IMR-90 (cell line): Measurements from ENCODE around the gene KYNU. TPM values are rescaled to one million over a fixed set of nuclear protein-coding genes. Genes with fewer than 3 reads are reported as not detected.

Experiments used
- ATAC-seq: fragments of 200-7000 bp; cut with Tn5 transposase; 2 replicates; pipeline ENCODE4 v1.9.1; 2020; ENCODE audit warnings: low read depth, mild to moderate bottlenecking, moderate library complexity
- BruUV-seq: library from RNA; stranded (reverse); fragments of 400-500 nt; replicated peaks from 2 replicates; lab custom pipeline; 2021; lab: Mats Ljungman, UMichigan
- CTCF ChIA-PET: fragments of 300-600 bp; formaldehyde crosslinking; extraction: SDS; loops from one replicate; lab custom pipeline; 2021; ENCODE audit warnings: antibody characterized with exemption; lab: Yijun Ruan, JAX
- POLR2A ChIA-PET: fragments of 300-600 bp; sonication (Branson Sonifier 250); formaldehyde crosslinking; loops from one replicate; lab custom pipeline; 2022; ENCODE audit warnings: antibody characterized with exemption; ENCODE audit not compliant: unreplicated experiment; lab: Charles Lee
- DNase-seq: peaks from one replicate; pipeline ENCODE4 v3.0.0; 2013
- H2AFZ ChIP-seq: replicated peaks from 2 replicates; pipeline ENCODE3; 2013; ENCODE audit warnings: low read length, mild to moderate bottlenecking; ENCODE audit not compliant: poor library complexity
- H2AK5ac ChIP-seq: 2 replicates; pipeline ENCODE4 v1.6.1; 2013; ENCODE audit warnings: low read depth, low read length, inconsistent platforms
- H2AK9ac ChIP-seq: replicated peaks from 2 replicates; pipeline ENCODE3; 2013; ENCODE audit warnings: mild to moderate bottlenecking, low read depth, low read length, moderate library complexity; ENCODE audit not compliant: poor library complexity
- H2BK120ac ChIP-seq: 2 replicates; pipeline ENCODE4 v1.6.1; 2013; ENCODE audit warnings: low read depth, low read length, inconsistent platforms
- H2BK15ac ChIP-seq: 3 replicates; pipeline ENCODE4 v1.6.1; 2013; ENCODE audit warnings: low read depth, low read length, inconsistent platforms
- H2BK20ac ChIP-seq: 2 replicates; pipeline ENCODE4 v1.6.1; 2013; ENCODE audit warnings: low read depth, mild to moderate bottlenecking, inconsistent platforms, low read length, moderate library complexity
- H2BK5ac ChIP-seq: 2 replicates; pipeline ENCODE4 v1.6.1; 2013; ENCODE audit warnings: mild to moderate bottlenecking, low read depth, low read length, inconsistent platforms; ENCODE audit not compliant: poor library complexity, severe bottlenecking
- H3K14ac ChIP-seq: replicated peaks from 2 replicates; pipeline ENCODE4 v1.6.1; 2013; ENCODE audit warnings: low read depth, low read length, inconsistent platforms
- H3K18ac ChIP-seq: 2 replicates; pipeline ENCODE4 v1.6.1; 2013; ENCODE audit warnings: low read depth, low read length, control low read depth
- H3K23ac ChIP-seq: 2 replicates; pipeline ENCODE4 v1.6.1; 2013; ENCODE audit warnings: low read depth, low read length, inconsistent platforms
- H3K27ac ChIP-seq: 2 replicates; pipeline ENCODE4 v1.5.1; 2013; ENCODE audit warnings: mild to moderate bottlenecking, control low read depth, low read length; ENCODE audit not compliant: insufficient read depth
- H3K27me3 ChIP-seq: 2 replicates; pipeline ENCODE4 v1.6.1; 2013; ENCODE audit warnings: low read length; ENCODE audit not compliant: control insufficient read depth, insufficient read depth
- H3K36me3 ChIP-seq: 2 replicates; pipeline ENCODE4 v1.6.1; 2013; ENCODE audit warnings: low read length, mixed read lengths; ENCODE audit not compliant: control insufficient read depth, insufficient read depth
- H3K4ac ChIP-seq: 2 replicates; pipeline ENCODE4 v1.6.1; 2013; ENCODE audit warnings: low read depth, low read length, inconsistent platforms
- H3K4me1 ChIP-seq: 2 replicates; pipeline ENCODE4 v1.6.1; 2013; ENCODE audit warnings: low read length, mixed read lengths; ENCODE audit not compliant: control insufficient read depth, insufficient read depth
- H3K4me2 ChIP-seq: 2 replicates; pipeline ENCODE4 v1.6.1; 2013; ENCODE audit warnings: low read depth, mild to moderate bottlenecking, control low read depth, low read length, moderate library complexity
- H3K4me3 ChIP-seq: 2 replicates; pipeline ENCODE4 v1.5.1; 2013; ENCODE audit warnings: low read depth, mild to moderate bottlenecking, control low read depth, low read length, moderate library complexity; ENCODE audit not compliant: insufficient read depth
- H3K56ac ChIP-seq: 2 replicates; pipeline ENCODE4 v1.6.1; 2013; ENCODE audit warnings: low read length, inconsistent platforms; ENCODE audit not compliant: insufficient read depth; ENCODE audit errors: extremely low read depth
- H3K79me1 ChIP-seq, 2 experiments: 2 replicates each; pipeline ENCODE4 v1.6.1; 2013; ENCODE audit warnings: low read length in 2 of 2, inconsistent platforms in 1 of 2, low read depth in 1 of 2
- H3K9ac ChIP-seq: 2 replicates; pipeline ENCODE4 v1.6.1; 2013; ENCODE audit warnings: low read depth, low read length, control low read depth
- H3K9me1 ChIP-seq: 2 replicates; pipeline ENCODE4 v1.6.1; 2013; ENCODE audit warnings: low read length, inconsistent platforms; ENCODE audit not compliant: insufficient read depth
- H3K9me3 ChIP-seq: 2 replicates; pipeline ENCODE4 v1.6.1; 2013; ENCODE audit warnings: low read length; ENCODE audit not compliant: control insufficient read depth, insufficient read depth
- H4K20me1 ChIP-seq: 2 replicates; pipeline ENCODE4 v1.6.1; 2013; ENCODE audit warnings: low read length, inconsistent platforms; ENCODE audit not compliant: insufficient read depth
- H4K5ac ChIP-seq: 2 replicates; pipeline ENCODE4 v1.6.1; 2013; ENCODE audit warnings: mild to moderate bottlenecking, low read depth, low read length, control low read depth
- H4K8ac ChIP-seq, 2 experiments: 2 replicates each; pipeline ENCODE4 v1.6.1; 2013; ENCODE audit warnings: low read depth in 2 of 2, low read length in 2 of 2, control low read depth in 1 of 2, inconsistent platforms in 1 of 2
- H4K91ac ChIP-seq: 2 replicates; pipeline ENCODE4 v1.6.1; 2013; ENCODE audit warnings: low read depth, low read length, inconsistent platforms; ENCODE audit not compliant: insufficient read depth
- BHLHE40 ChIP-seq: fragments of 150-350 bp; IDR thresholded peaks from 2 replicates; pipeline ENCODE4 v1.6.1; 2016; ENCODE audit warnings: mild to moderate bottlenecking, low read depth, low read length
- CHD1 ChIP-seq: IDR thresholded peaks from 2 replicates; pipeline ENCODE4 v1.6.1; 2012; ENCODE audit warnings: low read depth, low read length, improper control_type of control experiment
- CTCF ChIP-seq: conservative IDR thresholded peaks from 2 replicates; pipeline ENCODE4 v1.5.1; 2012; ENCODE audit warnings: mild to moderate bottlenecking, low read depth, low read length, improper control_type of control experiment
- ELK1 ChIP-seq: fragments of 150-350 bp; IDR thresholded peaks from 2 replicates; pipeline ENCODE4 v1.6.1; 2016; ENCODE audit warnings: low read depth, mild to moderate bottlenecking, low read length, moderate library complexity, borderline replicate concordance
- FOS ChIP-seq: fragments of 150-350 bp; IDR thresholded peaks from 2 replicates; pipeline ENCODE4 v1.6.1; 2016; ENCODE audit warnings: low read depth, low read length
- MAFK ChIP-seq: IDR thresholded peaks from 2 replicates; pipeline ENCODE4 v1.6.1; 2012; ENCODE audit warnings: low read depth, low read length, improper control_type of control experiment
- MAZ ChIP-seq: IDR thresholded peaks from 2 replicates; pipeline ENCODE4 v1.6.1; 2012; ENCODE audit warnings: low read depth, mild to moderate bottlenecking, low read length, improper control_type of control experiment, moderate library complexity, borderline replicate concordance
- NFE2L2 ChIP-seq: fragments of 150-350 bp; IDR thresholded peaks from 2 replicates; pipeline ENCODE4 v1.6.1; 2016; ENCODE audit warnings: low read depth, mild to moderate bottlenecking, low read length
- RAD21 ChIP-seq: IDR thresholded peaks from 2 replicates; pipeline ENCODE4 v1.6.1; 2012; ENCODE audit warnings: low read length, improper control_type of control experiment
- RCOR1 ChIP-seq: IDR thresholded peaks from 2 replicates; pipeline ENCODE4 v1.6.1; 2012; ENCODE audit warnings: mild to moderate bottlenecking, low read length, improper control_type of control experiment; ENCODE audit not compliant: insufficient replicate concordance
- SMC3 ChIP-seq: fragments of 150-350 bp; IDR thresholded peaks from 2 replicates; pipeline ENCODE4 v1.6.1; 2016; ENCODE audit warnings: low read depth, mild to moderate bottlenecking, antibody characterized with exemption, low read length, moderate library complexity
- USF2 ChIP-seq: fragments of 150-350 bp; IDR thresholded peaks from 2 replicates; pipeline ENCODE4 v1.6.1; 2017; ENCODE audit warnings: mild to moderate bottlenecking, antibody characterized with exemption, low read length, low read depth
- WGBS, 2 experiments: methylation state at CpG; one replicate each; pipeline versions ENCODE4 v1.1.5 to v1.1.7; 2013; ENCODE audit warnings: missing lambda C conversion rate in 2 of 2; ENCODE audit not compliant: insufficient read length in 1 of 2; ENCODE audit errors: extremely low coverage in 2 of 2; 5-methylcytosine and 5-hydroxymethylcytosine counted together
- dilution Hi-C: fragments of 300-500 bp; cut with HindIII; formaldehyde crosslinking; loops from one replicate; pipeline ENCODE4 v1.14.3; 2018; ENCODE audit warnings: low sequenced_read_pairs; ENCODE audit not compliant: unreplicated experiment
- in situ Hi-C: fragments of 300-500 bp; cut with MboI; formaldehyde crosslinking; loops from 3 replicates; pipeline ENCODE4 v1.14.3; 2019; ENCODE audit warnings: low sequenced_read_pairs, inconsistent platforms, mixed read lengths
- intact Hi-C: fragments of 100-400 bp; cut with micrococcal nuclease; formaldehyde crosslinking; loops from 2 replicates; pipeline ENCODE4 v1.10.0; 2022
- polyA plus RNA-seq, 3 experiments: library from polyadenylated mRNA; depleted of rRNA; stranded (reverse); fragments of >200 nt; gene quantifications; 2 replicates each; pipeline ENCODE4 v1.2.3, GENCODE V29; 2012; ENCODE audit warnings: low replicate concordance in 1 of 3
- total RNA-seq: library from RNA; depleted of rRNA; stranded (reverse); fragments of >200 nt; gene quantifications from 2 replicates; pipeline ENCODE4 v1.2.3, GENCODE V29; 2012

Gene KYNU
- total and polyA plus RNA-seq, 2 of the 4 experiments (the other 2 are of a cell fraction), result 0.75 to 2.9 TPM

GRCh38 chr2:142940606-142941223 is 63.3 kb downstream of the KYNU start:
- Histone ChIP-seq H4K91ac (no peak overlapping the region; the same call in 1 of the 2 replicates), H3K18ac (no peak overlapping the region; the same call in 1 of the 2 replicates), H3K36me3 (no peaks in the 10 kb centered on the region), H3K9me1 (no peaks in the 10 kb centered on the region), H3K4me2 (no peak overlapping the region), H2AK5ac (no peak overlapping the region), H4K8ac (peak overlapping the region in 1 of 2 experiments; percentile 52; a peak in 2 of 4 replicates), H3K4me3 (no peak overlapping the region), H3K56ac (no peak overlapping the region; the same call in 1 of the 2 replicates), H3K4me1 (peaks cover 7% of the 10 kb centered on the region), H3K27ac (no peak overlapping the region), H2BK15ac (peak overlapping the region; percentile 57; the same call in 1 of the 3 replicates), H3K14ac (peak overlapping the region; percentile 76; the same call in 1 of the 2 replicates), H3K9ac (no peak overlapping the region), H3K4ac (0 out of 2 replicates have a peak overlapping the region, but pooled peaks have one; percentile 7), H4K20me1 (no peaks in the 10 kb centered on the region), H2AFZ (peak overlapping the region; percentile 70), H2BK20ac (no peak overlapping the region), H2AK9ac (no peak overlapping the region), H3K79me1 (no peaks in the 10 kb centered on the region), H3K27me3 (no peaks in the 10 kb centered on the region), H4K5ac (peak overlapping the region; percentile 48; the same call in 1 of the 2 replicates), H2BK120ac (no peak overlapping the region), H3K9me3 (no peaks in the 10 kb centered on the region), H2BK5ac (no peak overlapping the region), H3K23ac (no peak overlapping the region)
- in situ Hi-C loops, result no loop called here
- intact Hi-C loops, result no loop called here
- dilution Hi-C loops, result no loop called here
- peak; percentile 18; the same call in 1 of the 2 replicates for ATAC-seq
- DNase-seq, result no peak
- TF ChIP-seq MAFK (no peak), CHD1 (no peak), FOS (no peak), SMC3 (no peak), CTCF (no peak), USF2 (no peak), BHLHE40 (no peak), MAZ (no peak), NFE2L2 (no peak), RAD21 (no peak), RCOR1 (no peak), ELK1 (no peak)
- BruUV-seq, result no TSS peak
- WGBS, 2 experiments, result 83% methylated on average over 2 of the region's 2 CpGs; no CpG with 5 or more reads in 1 of the 2 experiments
- POLR2A ChIA-PET, result no interaction called here
- CTCF ChIA-PET, result interaction anchor here (0.5 kb wide), 1 partner anchor 59 kb away, joined by 8 read pairs; no protein-coding TSS in a partner anchor
